OCI-LY7 (cell line): ENCODE results near the gene HAX1. TPM values are rescaled to one million over a fixed set of nuclear protein-coding genes. Genes with fewer than 3 reads are reported as not detected.
"Not testable (repeated sequence)": the region's sequence is repeated elsewhere in the genome, so short reads cannot be mapped to it uniquely, and the experiment has no call there.

Experiments used
- BruUV-seq: library from RNA; stranded (reverse); fragments of 400-500 nt; replicated peaks from 2 replicates; lab custom pipeline; 2021; lab: Mats Ljungman, UMichigan
- CTCF ChIA-PET: fragments of 300-600 bp; sonication (Branson Sonifier 250); formaldehyde crosslinking; loops from one replicate; lab custom pipeline; 2022; ENCODE audit warnings: antibody characterized with exemption; ENCODE audit not compliant: unreplicated experiment; lab: Charles Lee
- POLR2A ChIA-PET: fragments of 300-600 bp; sonication (Branson Sonifier 250); formaldehyde crosslinking; loops from one replicate; lab custom pipeline; 2022; ENCODE audit warnings: antibody characterized with exemption; lab: Charles Lee
- DNase-seq: peaks from one replicate; pipeline ENCODE4 v3.0.0-alpha.2; 2015; ENCODE audit warnings: low spot score
- H2AFZ ChIP-seq: fragments of 200-600 bp; sonication (generic), shearing (Covaris generic); 2 replicates; pipeline ENCODE4 v1.6.1; 2014; ENCODE audit warnings: mild to moderate bottlenecking, antibody characterized with exemption, low read length, moderate library complexity
- H3K27ac ChIP-seq: fragments of 200-600 bp; sonication (generic); 2 replicates; pipeline ENCODE4 v1.5.1; 2014; ENCODE audit warnings: mixed run types, low read depth, mild to moderate bottlenecking, moderate library complexity, low read length, inconsistent platforms; ENCODE audit not compliant: poor library complexity, severe bottlenecking
- H3K36me3 ChIP-seq: fragments of 200-600 bp; sonication (generic); 2 replicates; pipeline ENCODE4 v1.6.1; 2014; ENCODE audit warnings: mild to moderate bottlenecking, antibody characterized with exemption, low read length, moderate library complexity, mixed read lengths; ENCODE audit not compliant: insufficient read depth
- H3K4me1 ChIP-seq: fragments of 200-600 bp; sonication (generic); 2 replicates; pipeline ENCODE4 v1.5.1; 2014; ENCODE audit warnings: mild to moderate bottlenecking, low read length; ENCODE audit not compliant: insufficient read depth, poor library complexity, severe bottlenecking
- H3K4me2 ChIP-seq: fragments of 200-600 bp; sonication (generic); 2 replicates; pipeline ENCODE4 v1.6.1; 2014; ENCODE audit warnings: mild to moderate bottlenecking, low read length
- H3K4me3 ChIP-seq: fragments of 200-600 bp; sonication (generic); 2 replicates; pipeline ENCODE4 v1.5.1; 2014; ENCODE audit warnings: mild to moderate bottlenecking, low read depth, low read length; ENCODE audit not compliant: poor library complexity, severe bottlenecking
- H3K79me2 ChIP-seq: fragments of 200-600 bp; sonication (generic); 2 replicates; pipeline ENCODE4 v1.6.1; 2016; ENCODE audit warnings: low read depth, mild to moderate bottlenecking, low read length, moderate library complexity, mixed read lengths; ENCODE audit not compliant: insufficient read depth
- H3K9me2 ChIP-seq: fragments of 200-600 bp; sonication (generic); 2 replicates; pipeline ENCODE4 v1.6.1; 2016; ENCODE audit warnings: mild to moderate bottlenecking, low read length, mixed read lengths; ENCODE audit not compliant: insufficient read depth
- H3K9me3 ChIP-seq: fragments of 200-600 bp; sonication (generic); 2 replicates; pipeline ENCODE4 v1.6.1; 2014; ENCODE audit warnings: mild to moderate bottlenecking, mixed run types, low read length, mixed read lengths
- H4K20me1 ChIP-seq: fragments of 200-600 bp; sonication (generic); 2 replicates; pipeline ENCODE4 v1.6.1; 2014; ENCODE audit warnings: mild to moderate bottlenecking, antibody characterized with exemption, low read length, moderate library complexity, mixed read lengths; ENCODE audit not compliant: insufficient read depth
- EZH2phosphoT487 ChIP-seq: fragments of 200-600 bp; sonication (generic); IDR thresholded peaks from 2 replicates; pipeline ENCODE4 v1.6.1; 2018; ENCODE audit warnings: low read depth, borderline replicate concordance, mild to moderate bottlenecking, mixed run types, antibody characterized with exemption, low read length, moderate library complexity, mixed read lengths
- intact Hi-C: fragments of 100-400 bp; cut with micrococcal nuclease; formaldehyde crosslinking; loops from one replicate; pipeline ENCODE4 v1.10.0; 2022; ENCODE audit not compliant: unreplicated experiment
- total RNA-seq, 2 experiments: library from RNA; depleted of rRNA in 1 of 2; stranded (reverse); fragments of >200 nt in 1 of 2; shearing (Covaris generic) in 1 of 2; gene quantifications; 2 replicates each; pipeline ENCODE4 v1.2.3, GENCODE V29; 2014 to 2022
- TF ChIP-seq, protein P1 (sequence below): fragments of 200-600 bp; sonication (generic); conservative IDR thresholded peaks from 2 replicates; pipeline ENCODE4 v1.5.1; 2014; ENCODE audit warnings: mild to moderate bottlenecking, antibody characterized with exemption, low read length, moderate library complexity, mixed read lengths

Gene HAX1
- total RNA-seq, 2 experiments from 2014 or later = 170 to 196 TPM

DNA sequence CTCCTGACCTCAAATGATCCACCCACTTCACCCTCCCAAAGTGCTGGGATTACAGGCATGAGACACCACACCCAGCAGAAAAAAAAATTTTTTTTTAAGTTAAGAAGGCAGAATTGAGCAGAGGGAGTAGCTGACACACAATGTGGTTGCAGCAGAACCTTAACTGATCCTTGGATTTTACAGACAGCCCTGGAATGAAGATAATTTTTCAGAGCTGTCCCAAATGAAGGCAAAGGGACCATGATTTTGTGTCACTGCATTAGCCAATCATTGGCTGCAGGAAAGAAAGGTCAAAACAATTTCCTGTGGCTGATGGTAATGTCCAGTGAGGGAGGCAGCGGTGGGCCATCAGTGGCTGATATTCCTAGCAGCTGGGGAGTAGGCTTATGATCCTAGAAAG is 29.2 kb downstream of the HAX1 start:
- Histone ChIP-seq H3K9me3 (no peaks in the 10 kb centered on the region), H4K20me1 (no peaks in the 10 kb centered on the region), H3K4me1 (no peaks in the 10 kb centered on the region), H2AFZ (no peak overlapping the region), H3K4me2 (no peak overlapping the region), H3K36me3 (no peaks in the 10 kb centered on the region), H3K79me2 (no peaks in the 10 kb centered on the region), H3K9me2 (no peaks in the 10 kb centered on the region), H3K4me3 (no peak overlapping the region), H3K27ac (no peak overlapping the region)
- ChIA-PET CTCF (no interaction called here), POLR2A (no interaction called here)
- BruUV-seq = no TSS peak
- TF ChIP-seq EZH2phosphoT487 = no peak
- TF ChIP-seq, protein P1, sequence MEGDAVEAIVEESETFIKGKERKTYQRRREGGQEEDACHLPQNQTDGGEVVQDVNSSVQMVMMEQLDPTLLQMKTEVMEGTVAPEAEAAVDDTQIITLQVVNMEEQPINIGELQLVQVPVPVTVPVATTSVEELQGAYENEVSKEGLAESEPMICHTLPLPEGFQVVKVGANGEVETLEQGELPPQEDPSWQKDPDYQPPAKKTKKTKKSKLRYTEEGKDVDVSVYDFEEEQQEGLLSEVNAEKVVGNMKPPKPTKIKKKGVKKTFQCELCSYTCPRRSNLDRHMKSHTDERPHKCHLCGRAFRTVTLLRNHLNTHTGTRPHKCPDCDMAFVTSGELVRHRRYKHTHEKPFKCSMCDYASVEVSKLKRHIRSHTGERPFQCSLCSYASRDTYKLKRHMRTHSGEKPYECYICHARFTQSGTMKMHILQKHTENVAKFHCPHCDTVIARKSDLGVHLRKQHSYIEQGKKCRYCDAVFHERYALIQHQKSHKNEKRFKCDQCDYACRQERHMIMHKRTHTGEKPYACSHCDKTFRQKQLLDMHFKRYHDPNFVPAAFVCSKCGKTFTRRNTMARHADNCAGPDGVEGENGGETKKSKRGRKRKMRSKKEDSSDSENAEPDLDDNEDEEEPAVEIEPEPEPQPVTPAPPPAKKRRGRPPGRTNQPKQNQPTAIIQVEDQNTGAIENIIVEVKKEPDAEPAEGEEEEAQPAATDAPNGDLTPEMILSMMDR = no peak
- no peak for DNase-seq
- intact Hi-C loops = no loop called here

DNA sequence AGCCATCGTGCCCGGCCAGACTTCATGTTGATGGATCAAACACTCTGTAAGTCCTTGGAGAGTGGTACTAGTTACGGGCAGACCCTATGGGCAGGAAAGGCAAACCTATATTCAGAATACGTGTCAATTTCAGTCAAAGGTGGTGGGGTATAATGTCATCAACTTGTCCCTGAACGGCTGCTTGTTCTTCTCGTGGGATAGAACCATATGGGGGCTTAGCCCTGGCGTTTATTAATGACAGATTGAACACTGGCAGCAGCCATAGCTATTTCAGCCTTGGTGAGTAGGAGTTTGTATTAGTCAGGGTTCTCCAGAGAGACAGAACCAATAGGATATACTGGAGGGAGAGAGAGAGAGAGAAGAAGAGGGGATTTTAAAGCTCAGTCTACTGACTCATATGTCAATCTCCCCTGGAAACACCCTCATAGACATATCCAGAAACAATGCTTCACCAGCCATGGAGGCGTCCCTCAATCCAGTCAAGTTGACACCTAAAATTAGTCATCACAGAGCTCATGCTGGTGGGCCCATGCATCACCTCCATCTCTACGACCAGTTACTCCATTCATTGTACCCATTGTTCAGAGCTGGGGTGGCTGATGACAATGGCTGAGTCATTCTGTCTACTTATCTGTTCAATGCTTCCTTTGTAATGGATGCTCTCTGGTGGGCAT is 32.4 kb downstream of the HAX1 start:
- Histone ChIP-seq H3K36me3 (no peaks in the 10 kb centered on the region), H3K9me2 (no peaks in the 10 kb centered on the region), H2AFZ (no peak overlapping the region), H4K20me1 (no peaks in the 10 kb centered on the region), H3K4me1 (no peaks in the 10 kb centered on the region), H3K9me3 (no peaks in the 10 kb centered on the region), H3K4me3 (no peak overlapping the region), H3K79me2 (no peaks in the 10 kb centered on the region), H3K27ac (no peak overlapping the region), H3K4me2 (no peak overlapping the region)
- DNase-seq = no peak
- intact Hi-C loops = no loop called here
- no TSS peak for BruUV-seq
- ChIA-PET CTCF (no interaction called here), POLR2A (interaction anchor here (0.7 kb wide), 1 partner anchor 392 kb away, joined by 5 read pairs; no protein-coding TSS in a partner anchor)
- TF ChIP-seq EZH2phosphoT487 = no peak
- TF ChIP-seq, protein P1 = no peak

DNA sequence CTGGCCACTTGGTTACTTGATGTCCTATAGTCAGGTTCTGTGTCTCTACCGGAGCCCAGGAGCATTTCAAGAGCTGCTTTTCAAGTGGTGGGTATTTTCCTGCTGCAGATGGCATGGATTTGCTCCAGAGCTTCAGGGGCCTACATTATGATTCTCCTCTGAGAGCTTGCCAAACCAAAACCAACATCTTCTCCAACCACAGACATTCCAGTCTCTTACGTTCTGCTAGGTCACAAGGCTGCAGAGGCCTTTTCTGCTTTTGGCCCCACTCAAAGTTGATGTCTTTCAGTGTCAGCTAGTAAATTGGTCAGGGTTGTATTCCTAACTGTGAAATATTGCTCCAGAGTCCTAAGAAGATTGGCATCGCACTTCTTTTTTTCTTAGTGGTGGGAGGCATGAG is 33.7 kb downstream of the HAX1 start:
- Histone ChIP-seq H3K9me2 (no peaks in the 10 kb centered on the region), H3K9me3 (no peaks in the 10 kb centered on the region), H3K36me3 (no peaks in the 10 kb centered on the region), H3K79me2 (no peaks in the 10 kb centered on the region), H3K27ac (no peak overlapping the region), H3K4me2 (no peak overlapping the region), H3K4me3 (no peak overlapping the region), H2AFZ (no peak overlapping the region), H4K20me1 (no peaks in the 10 kb centered on the region), H3K4me1 (no peaks in the 10 kb centered on the region)
- intact Hi-C loops = no loop called here
- POLR2A ChIA-PET = no interaction called here
- BruUV-seq = no TSS peak
- TF ChIP-seq, protein P1 = no peak
- no peak for TF ChIP-seq EZH2phosphoT487
- CTCF ChIA-PET = no interaction called here
- no peak for DNase-seq

DNA sequence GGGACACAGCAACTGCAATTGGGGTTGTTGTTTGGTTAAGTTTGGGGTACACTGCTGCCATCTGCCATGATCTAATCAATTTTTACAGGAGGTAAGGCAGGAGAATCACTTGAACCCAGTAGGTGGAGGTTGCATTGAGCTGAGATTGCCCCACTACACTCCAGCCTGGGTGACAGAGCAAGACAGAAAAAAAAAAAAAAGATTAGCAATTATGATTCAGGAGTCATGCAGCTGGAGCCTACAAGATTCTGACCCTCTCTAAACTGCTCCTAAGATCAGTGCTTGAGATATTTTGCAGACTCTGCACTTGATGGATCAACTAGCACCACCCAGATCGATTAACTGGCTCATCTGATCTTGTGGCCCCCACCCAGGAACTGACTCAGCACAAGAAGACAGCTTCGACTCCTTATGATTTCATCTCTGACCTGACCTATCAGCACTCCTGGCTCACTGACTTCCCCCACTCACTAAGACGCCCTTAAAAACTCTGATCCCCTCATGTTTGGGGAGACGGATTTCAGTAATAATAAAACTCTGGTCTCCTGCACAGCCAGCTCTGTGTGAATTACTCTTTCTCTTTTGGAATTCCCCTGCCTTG is 35.3 kb downstream of the HAX1 start:
- H3K79me2 ChIP-seq, H3K4me2 ChIP-seq, H3K27ac ChIP-seq, BruUV-seq, H3K9me3 ChIP-seq, H3K4me1 ChIP-seq, CTCF ChIA-PET, H2AFZ ChIP-seq, intact Hi-C loops, H3K36me3 ChIP-seq, H4K20me1 ChIP-seq, DNase-seq, H3K4me3 ChIP-seq, H3K9me2 ChIP-seq: not testable (repeated sequence)
- POLR2A ChIA-PET = interaction anchor here (0.6 kb wide), 1 partner anchor 348 kb away, joined by 3 read pairs; no protein-coding TSS in a partner anchor
